ENCODE data around the gene FTHL17. TPM values are rescaled to one million over a fixed set of nuclear protein-coding genes. Genes with fewer than 3 reads are reported as not detected.
A peak's percentile ranks its signal among the peaks of the same experiment; 100 is the strongest.

FTHL17 gene
- not detected for total RNA-seq
- long read RNA-seq: 0 reads

DNA sequence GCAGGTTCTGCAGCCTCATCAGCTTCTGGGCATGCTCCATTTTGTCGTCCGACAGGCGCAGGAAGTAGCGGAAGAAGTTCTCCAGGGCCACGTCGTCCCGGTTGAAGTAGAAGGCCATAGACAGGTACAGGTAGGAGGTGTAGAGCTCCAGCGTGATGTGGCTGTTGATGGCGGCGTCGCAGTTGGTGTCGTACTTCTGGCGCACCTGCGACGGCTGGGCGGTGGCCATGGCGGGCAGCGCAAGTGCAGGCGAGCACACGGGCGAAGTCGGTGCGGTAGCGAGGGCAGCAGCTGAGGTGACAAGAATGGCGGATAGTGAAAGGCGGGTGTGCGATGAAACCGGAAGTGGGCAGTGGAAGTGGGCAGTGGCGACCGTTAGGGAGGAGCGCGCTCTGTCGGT is at the start of gene FTHL17:
TSS of gene FTHL17 (minus strand) at position 317 of the 400 bp plus-strand sequence. CDS start at position 229, 88 bp downstream.
- DNase-seq: no peak
- no peak for ATAC-seq
- intact Hi-C loops (cut with micrococcal nuclease): no loop called here

DNA sequence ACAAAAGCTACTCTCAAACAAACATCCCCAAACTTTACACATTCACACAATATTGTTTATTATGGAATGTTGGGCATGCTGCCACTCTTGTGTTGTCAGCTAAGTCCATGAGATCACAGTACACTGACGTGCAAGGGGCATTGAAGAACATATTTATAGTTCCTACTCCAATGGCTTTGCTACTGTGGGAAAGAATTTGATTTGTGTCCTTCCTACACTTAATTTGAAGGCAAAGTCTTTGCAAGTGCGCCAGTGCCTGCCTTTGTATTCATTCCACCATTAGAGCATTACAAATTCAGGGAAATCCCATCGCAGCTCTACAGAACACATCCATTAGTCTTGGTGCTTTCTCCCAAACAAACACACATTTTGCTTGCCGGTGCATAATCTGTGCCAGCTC is 45.4 kb upstream of the FTHL17 start:
- DNase-seq (no peak), ATAC-seq (peak; percentile 39)
- intact Hi-C loops (cut with micrococcal nuclease): no loop called here

DNA sequence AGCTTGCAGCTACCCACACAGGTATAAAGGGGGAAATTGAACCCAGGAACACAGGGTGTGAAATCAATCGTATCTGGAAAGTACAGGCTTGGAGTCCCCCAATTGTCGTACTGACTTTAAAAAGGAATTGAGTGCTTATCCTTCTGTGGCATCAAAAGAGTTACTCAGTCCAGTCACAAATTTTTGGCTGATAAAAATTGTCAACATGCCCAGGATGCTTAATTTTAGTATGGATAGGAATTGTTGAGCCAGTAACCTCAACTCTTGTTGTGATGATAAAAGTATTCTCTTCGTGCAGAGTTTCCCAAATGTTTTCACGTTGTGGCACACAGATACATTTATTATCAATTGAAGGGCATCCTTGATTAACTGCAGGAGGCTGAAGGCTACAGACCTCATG is 43.6 kb upstream of the FTHL17 start:
- ATAC-seq: no peak
- DNase-seq: no peak
- intact Hi-C loops (cut with micrococcal nuclease): no loop called here

DNA sequence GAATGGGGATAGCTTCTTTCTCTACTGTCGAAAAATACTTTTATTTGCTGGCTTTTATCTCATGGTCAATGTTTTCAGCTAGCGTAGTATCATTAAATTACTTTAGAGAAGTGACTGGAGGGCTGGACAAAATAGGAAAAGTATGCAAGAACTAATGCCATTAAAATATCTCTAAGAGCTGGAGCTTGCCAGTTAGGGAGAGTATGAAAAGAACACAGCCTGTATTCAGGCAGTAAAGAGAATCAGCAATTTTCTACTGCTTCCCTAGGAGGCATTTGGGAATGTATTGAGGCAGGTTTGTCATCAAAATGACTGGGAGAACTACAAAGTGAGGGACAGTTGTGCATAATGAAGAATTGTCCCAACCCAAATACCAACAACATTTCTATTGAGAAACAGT is 43.0 kb upstream of the FTHL17 start:
- ATAC-seq (no peak), DNase-seq (no peak)
- intact Hi-C loops (cut with micrococcal nuclease): no loop called here

DNA sequence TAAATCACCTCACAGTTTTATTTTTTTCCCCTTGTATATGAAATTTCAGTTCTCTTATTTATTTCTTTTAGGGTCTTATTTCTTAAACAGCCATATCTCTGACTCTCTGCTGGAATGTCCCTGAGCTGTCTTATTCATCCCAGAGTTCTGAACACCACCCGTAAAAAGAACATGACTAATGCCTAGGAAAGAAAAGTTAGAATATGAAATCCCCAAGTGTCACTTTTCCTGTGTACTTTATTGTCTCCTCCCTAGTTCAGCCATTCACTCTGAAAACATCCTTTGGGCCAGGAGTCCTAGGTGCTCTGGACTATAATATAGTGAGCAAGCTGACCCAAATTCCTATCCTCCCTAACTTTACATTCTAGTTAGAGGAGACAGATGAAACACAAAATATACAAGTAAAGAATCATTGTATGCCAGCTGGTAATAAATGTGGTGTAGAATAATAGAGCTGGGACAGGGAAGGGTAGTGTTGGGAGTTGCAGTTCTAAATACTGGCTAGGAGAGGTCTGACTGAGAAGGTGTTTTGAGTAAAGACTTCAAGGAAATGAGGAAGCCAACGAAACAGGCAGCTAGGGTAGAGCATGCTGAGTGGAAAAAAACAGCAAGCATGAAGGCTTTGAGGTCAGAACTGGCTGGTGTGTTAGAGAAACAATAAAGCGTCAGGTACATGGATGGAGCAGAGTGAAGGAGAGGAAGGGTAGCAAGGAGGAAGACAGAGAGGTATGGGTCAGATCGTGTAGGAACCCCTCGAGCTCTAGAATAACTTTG is 40.6 kb upstream of the FTHL17 start:
- ATAC-seq (no peak), DNase-seq (no peak)
- intact Hi-C loops (cut with micrococcal nuclease): no loop called here

DNA sequence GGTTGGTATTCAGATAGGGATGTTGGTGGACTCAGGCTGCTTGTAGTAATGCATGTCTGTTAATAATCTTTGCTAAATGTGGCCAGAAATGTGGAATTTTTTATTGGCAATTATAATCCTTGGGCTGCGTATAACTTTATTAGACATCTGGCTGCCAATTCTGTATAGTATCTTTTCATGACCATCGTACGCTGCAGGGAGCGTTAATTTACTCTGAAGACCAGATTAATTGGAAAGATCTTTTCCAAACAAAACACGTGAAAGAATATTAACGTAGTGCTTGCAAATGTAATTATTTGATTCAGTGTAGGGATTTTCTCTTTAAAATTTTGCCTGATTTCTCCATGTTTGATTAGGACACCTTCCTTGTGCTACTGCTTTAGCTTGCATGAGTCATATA is 38.8 kb upstream of the FTHL17 start:
- intact Hi-C loops (cut with micrococcal nuclease): no loop called here
- no peak for ATAC-seq
- no peak for DNase-seq

DNA sequence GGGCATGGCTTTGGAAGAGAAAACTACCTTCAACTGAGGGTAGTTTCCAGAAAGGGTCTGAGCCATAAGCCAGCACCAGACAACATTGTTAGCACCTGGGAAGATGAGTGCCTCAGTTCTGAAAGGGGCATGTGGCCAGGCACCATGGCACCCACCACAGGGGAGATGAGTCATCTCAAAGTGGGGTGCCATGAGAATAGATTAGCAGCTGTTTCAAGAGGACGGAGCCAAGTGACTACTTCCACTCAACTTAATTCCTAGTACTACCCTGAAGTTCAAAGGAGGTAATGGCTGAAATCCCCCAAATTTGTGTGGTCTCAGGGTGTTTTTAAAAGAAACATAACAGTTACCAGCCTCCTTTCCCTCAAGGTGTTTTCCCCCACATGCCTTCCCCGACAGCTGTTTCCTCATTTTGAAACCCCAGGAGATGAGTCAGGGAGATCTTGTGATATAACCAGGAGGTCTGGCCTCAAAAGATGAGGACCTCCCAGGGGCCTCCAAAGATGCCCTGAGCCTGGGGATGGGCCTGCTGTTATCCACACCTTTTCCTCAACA is 27.8 kb upstream of the FTHL17 start:
- DNase-seq (no peak), ATAC-seq (no peak)
- intact Hi-C loops (cut with micrococcal nuclease): no loop called here

DNA sequence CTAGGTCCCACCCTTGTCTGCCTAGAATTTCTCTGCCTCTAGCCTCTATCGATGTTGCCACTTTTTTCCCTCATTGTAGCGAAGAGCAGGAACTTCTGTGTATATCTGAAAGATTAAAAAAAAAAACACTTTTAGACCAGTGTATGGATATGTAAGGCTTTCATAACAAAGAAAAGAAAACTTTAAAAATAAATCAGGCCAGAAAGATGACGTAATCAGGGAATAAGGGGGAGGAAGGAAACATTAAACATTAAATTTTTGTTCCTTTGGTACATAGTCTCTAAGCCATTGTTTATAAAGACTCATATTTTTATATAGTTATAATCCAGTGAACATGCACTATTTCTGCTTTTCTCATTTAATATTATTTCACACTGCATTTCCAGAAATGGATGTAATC is 26.2 kb upstream of the FTHL17 start:
- intact Hi-C loops (cut with micrococcal nuclease): no loop called here
- DNase-seq (no peak), ATAC-seq (no peak)

DNA sequence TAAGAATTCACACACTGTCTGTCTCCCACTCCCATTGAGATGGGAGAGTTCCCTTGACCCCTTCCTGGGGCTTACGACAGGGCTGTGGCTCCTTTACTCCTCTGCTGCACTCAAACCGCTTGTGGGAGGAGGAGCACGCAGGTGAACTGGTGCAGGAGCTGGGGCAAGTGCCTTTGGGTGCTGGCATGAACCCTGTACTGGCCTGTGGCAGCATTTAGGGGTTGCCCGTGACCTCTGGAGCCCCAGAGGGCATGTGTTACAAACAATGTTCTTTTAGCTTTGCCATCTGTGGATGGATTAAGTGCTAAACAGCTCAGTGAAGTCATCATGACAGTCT is 21.8 kb upstream of the FTHL17 start:
- DNase-seq (no peak), ATAC-seq (no peak)
- intact Hi-C loops (cut with micrococcal nuclease): no loop called here

DNA sequence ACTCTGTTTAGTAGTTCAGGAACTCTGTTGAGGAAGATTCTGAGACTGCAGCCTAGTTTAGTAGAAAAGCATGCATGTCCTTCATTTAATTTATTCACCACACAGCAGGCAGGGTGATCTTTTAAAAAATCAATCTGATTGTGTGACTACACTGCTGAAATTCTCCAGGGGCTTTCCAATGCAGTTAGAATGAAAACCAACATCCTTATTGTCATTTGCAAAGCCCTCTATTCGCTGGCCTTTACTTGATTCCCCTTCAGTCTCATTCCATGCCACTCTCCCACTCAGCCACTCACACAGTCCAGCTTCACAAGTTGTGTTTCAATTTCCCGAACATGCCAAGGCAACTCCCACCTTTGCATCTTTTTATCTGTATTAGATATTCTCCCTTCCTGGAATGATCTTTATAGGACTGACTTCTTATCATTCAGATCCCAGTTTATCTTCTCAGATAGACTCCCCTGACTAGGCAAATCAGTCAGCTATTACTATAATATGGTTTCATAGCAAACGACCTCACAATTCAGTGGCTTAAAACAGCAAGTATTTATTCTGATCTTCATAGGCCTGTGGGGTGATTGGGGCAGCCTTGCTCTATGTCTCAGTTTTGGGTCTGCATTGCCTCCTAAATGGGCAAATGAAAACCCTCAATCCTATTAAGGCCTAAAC is 21.3 kb upstream of the FTHL17 start:
- ATAC-seq: no peak
- intact Hi-C loops (cut with micrococcal nuclease): no loop called here
- no peak for DNase-seq

DNA sequence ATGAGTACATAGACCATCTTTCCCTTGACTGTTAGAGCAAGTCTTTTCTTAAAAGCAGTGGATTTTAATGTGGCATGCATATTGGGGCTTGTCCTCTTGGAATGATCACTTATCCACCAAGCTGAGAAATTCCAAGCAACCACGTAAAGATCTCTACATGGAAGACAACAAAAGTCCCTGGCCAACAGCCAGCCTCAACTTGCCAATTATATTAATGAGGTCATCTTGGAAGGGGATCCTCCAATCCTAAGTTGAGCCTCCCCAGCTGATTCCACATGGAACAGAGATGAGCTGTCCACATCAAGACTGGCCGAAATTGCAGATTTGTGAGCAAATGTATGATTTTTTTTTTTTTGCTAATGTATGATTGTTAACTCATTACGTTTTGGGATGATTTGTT is 20.6 kb upstream of the FTHL17 start:
- intact Hi-C loops (cut with micrococcal nuclease): no loop called here
- peak; percentile 27 for DNase-seq
- ATAC-seq: no peak

DNA sequence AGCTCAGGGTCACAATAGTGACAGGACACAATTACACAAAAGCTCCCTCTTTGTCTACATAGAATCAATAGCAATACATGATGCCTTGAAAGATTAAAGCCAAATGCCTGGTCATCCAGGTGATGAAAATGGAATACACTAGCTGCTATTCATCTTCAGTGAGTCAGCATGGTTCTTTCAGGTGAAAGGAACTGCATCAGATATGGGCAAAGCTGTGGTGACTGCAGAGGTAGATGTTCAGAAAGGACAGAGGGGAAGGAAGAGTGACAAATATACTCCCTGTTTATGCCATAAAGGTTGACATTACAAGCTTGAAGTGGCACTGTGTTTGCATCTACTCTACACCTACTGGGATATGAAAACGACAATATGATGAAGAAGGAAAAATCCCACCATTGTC is 20.0 kb upstream of the FTHL17 start:
- intact Hi-C loops (cut with micrococcal nuclease): no loop called here
- ATAC-seq (no peak), DNase-seq (no peak)

DNA sequence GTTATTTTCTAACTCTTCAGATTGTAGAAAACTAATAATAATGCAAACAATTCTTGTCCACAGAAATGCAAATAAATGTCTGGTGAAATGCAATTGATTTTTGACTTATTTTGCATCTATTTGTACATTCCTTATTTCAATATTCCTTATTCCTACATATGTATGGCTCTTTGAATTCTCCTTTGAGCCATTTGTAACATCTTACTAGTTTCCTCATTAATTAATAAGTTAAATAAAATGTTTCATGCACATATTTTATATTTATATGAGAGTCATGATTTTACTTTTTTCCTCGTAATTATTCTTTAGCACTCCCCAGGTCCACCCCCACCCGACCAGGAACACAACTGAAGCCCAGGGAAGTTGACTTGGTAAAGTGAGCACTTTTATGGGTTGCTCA is 2.7 kb upstream of the FTHL17 start:
- intact Hi-C loops (cut with micrococcal nuclease): no loop called here

DNA sequence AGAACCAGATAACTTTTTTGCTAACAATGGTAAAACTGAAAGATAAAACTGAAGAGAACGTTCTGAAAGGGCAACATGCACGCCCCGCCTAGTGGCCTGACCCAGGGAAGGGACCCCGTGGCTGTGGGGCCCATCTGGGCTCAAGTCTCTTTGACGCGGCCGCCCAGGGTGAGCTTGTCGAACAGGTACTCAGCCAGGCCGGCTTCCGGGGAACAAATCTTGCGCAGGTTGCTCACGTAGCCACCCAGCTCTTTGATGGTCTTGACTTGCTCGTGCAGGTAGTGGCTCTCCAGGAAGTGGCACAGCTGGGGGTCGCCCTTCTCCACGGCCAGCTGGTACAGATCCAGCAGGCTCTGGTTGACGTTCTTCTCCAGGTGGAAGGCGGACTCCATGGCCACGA is 579 bp downstream of the FTHL17 start:
- no peak for DNase-seq
- intact Hi-C loops (cut with micrococcal nuclease): no loop called here

More for the DNA sequence above, 2.7 kb upstream of the FTHL17 start:
- DNase-seq: no peak
- ATAC-seq: no peak

DNA sequence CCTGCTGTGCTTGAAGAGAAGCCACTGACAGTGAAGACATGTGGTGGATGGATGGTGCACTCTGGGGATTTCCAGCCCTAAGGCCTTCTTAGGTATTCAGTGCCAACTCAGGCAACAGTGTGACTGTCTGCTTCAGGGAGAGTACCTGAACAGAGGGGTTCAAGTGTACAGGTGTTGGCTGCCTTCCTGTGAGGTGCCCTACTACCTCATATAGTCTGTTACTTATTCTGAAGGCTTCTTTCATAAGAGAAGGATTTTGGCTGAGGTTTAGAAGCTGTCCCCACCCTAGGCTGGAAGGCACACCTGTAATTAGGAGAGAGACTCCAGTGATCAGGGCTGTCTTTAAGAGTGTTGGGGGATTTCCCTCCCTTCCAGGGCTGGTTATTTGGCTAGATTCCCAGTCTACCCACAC is 1.8 kb downstream of the FTHL17 start:
- intact Hi-C loops (cut with micrococcal nuclease): no loop called here
- no peak for DNase-seq
- ATAC-seq: no peak

More for the DNA sequence above, 579 bp downstream of the FTHL17 start:
- no peak for ATAC-seq

DNA sequence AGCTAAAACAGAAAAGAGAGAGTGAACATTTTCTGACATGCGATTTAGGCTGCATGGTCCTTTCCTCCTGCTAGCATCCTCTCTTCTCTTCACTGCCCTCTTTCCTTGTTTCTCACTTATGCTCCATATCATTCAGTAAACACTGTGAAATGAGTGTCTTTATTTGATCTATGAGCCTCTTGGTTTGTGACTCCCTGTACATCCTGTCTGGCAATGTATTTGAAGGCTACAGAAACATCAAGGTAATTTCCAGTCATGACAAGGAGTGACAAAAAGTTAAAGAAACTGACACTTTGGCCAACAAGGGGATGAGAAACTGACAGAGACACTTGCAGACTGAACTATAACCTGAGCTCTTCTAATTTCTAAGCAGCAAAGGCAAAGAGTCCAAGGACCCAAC is 8.7 kb downstream of the FTHL17 start:
- DNase-seq: no peak
- intact Hi-C loops (cut with micrococcal nuclease): no loop called here
- no peak for ATAC-seq

DNA sequence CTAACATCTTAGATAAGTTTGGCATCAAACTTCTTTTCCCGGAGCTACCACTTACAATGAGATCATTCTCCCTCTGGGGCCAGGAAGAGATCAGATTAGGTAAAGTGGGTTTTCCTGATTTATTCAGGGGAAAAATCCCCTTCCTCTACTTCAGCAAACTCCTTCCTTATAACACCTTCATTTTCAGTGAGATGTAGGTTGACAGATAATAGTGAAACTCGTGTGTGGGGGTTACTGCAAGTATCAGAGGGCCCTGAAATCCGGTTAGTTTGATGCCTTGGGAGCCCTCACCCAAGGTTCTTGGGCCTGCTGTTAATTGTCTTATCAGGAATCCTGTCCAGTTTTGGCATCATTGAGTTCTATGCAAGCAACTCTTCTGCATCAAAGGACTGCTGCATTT is 10.8 kb downstream of the FTHL17 start:
- ATAC-seq (no peak), DNase-seq (no peak)
- intact Hi-C loops (cut with micrococcal nuclease): no loop called here

DNA sequence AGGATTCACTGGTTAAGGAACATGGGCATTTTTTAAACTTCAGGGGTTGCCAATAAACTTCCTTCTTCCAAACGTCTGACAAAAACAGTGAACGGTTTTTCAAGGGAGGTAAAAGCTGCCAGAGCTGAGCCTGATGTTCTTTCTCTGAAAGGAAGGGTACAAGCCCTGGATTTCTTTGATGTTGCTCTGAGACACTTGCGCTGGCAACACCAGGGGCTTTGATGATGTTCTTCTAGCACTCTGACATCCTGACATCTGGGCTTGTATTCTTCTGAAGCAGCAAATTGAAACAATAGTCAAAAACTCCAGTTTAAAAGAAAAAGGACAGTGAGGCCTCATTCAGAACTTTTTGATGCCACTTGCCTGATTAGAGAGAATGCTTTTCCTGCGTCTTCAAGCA is 11.8 kb downstream of the FTHL17 start:
- no peak for DNase-seq
- intact Hi-C loops (cut with micrococcal nuclease): no loop called here

DNA sequence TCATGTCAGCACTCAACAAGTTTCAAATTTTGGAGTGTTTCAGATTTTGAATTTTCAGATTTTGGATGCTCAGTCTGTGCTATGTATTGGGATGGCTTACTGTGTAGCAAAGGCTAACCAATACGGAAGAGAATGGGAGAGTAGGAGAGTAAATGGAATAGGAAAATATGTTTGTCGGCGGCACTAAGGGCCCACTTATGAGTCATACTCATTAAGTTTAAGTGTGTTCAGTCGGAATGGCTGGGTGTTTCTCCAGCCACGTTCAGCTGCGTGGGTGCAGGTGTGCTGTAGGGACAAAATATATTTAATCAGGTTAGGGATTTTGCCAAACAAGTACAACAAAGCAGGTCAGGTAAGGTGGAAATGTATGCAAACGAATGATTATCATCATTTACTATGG is 13.6 kb downstream of the FTHL17 start:
- intact Hi-C loops (cut with micrococcal nuclease): no loop called here
- DNase-seq (no peak), ATAC-seq (no peak)

More for the DNA sequence above, 11.8 kb downstream of the FTHL17 start:
- no peak for ATAC-seq

DNA sequence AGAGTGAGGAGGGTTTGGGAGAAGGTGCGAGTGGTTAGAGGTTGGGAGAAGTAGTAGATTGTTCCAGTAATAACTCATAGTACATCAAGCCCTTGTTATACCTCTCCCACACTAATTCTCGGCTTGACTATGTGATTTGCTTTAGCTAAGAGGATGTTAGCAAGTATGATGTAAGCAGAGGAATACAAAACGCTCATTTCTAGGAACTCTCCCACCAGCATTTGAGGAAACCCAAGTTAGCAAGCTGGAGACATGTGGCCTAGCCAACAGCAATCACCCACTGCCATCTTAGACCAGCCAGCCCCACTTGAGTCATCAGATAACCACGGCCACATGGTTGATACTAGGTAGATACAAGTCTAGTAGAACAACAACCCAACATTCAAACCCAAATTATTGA is 14.2 kb downstream of the FTHL17 start:
- intact Hi-C loops (cut with micrococcal nuclease): no loop called here
- DNase-seq (no peak), ATAC-seq (no peak)

DNA sequence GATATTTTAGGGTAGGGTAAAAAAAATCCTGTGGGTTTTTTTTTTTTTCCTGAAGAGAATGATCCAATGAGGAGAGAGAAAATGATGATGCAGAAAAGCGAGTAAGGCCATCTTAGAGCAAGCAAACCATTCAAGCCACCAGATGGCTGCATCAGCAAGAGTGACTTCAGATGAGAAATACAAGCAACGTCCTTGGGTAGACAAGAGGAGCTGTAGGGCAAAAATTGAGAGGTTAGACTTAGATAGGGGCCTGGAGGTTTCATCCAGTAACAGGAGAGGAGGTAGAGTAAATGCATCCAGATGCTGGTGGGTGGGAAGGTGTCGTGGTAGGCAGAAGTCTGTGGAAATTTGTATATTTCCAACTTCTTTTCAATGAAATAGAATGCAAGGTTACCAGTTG is 14.6 kb downstream of the FTHL17 start:
- ATAC-seq: no peak

More for the DNA sequence above, 14.6 kb downstream of the FTHL17 start:
- DNase-seq: no peak
- intact Hi-C loops (cut with micrococcal nuclease): no loop called here

Data from left ventricle myocardium superior (tissue), 1 donor.